Measurements from ENCODE around the gene ABL1.

The ABL1 gene

DNA sequence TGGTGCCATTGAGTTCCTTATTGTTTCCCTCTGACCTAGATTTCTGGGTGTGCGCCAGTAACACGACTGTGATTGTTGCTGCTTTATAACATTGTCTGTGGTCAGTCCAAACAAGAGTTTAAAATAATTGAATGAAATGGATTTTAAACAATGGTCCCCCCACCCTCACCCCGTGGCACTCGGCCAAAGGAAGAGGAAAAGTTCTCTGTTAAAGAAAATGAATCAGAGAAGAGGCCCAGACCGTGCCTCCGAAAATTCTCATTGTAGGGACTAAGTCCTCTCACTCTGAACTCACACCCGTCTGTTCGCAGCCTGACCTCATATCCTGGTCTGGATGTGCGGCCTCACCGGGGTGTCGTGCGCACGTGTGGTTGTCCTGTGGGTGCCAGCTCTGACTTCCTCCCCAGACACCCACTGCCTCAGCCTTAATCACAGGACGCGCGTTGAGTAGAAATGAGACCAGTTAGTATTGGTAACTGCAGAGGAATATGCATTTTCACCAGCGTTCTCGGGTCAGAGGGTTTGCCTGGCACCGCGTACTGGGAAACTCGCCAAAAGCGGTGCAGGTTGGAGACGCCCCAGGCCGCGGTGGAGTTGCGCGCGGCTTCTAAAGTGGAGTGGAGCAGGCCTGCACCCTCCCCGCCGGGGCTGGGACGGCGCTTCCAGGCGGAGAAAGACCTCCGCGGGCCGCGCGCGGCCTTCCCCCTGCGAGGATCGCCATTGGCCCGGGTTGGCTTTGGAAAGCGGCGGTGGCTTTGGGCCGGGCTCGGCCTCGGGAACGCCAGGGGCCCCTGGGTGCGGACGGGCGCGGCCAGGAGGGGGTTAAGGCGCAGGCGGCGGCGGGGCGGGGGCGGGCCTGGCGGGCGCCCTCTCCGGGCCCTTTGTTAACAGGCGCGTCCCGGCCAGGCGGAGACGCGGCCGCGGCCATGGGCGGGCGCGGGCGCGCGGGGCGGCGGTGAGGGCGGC lies at the start of gene ABL1:
Gene ABL1 (plus strand): TSS at position 884 of the 966 bp plus-strand sequence. CDS start 193 bp downstream, outside the sequence.
- peak within 1 kb of the TSS; percentile 78 for H3K4me3 ChIP-seq (replicated peaks; ENCODE audit: low read depth, low read length)
- TF ChIP-seq, protein P1, sequence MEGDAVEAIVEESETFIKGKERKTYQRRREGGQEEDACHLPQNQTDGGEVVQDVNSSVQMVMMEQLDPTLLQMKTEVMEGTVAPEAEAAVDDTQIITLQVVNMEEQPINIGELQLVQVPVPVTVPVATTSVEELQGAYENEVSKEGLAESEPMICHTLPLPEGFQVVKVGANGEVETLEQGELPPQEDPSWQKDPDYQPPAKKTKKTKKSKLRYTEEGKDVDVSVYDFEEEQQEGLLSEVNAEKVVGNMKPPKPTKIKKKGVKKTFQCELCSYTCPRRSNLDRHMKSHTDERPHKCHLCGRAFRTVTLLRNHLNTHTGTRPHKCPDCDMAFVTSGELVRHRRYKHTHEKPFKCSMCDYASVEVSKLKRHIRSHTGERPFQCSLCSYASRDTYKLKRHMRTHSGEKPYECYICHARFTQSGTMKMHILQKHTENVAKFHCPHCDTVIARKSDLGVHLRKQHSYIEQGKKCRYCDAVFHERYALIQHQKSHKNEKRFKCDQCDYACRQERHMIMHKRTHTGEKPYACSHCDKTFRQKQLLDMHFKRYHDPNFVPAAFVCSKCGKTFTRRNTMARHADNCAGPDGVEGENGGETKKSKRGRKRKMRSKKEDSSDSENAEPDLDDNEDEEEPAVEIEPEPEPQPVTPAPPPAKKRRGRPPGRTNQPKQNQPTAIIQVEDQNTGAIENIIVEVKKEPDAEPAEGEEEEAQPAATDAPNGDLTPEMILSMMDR (IDR thresholded peaks at IDR 0.05; ENCODE audit: insufficient read depth, low read length, poor library complexity, severe bottlenecking), result no peak
- DNase-seq (ENCODE audit: extremely low read depth, insufficient read length), result peak; percentile 87
- H3K27me3 ChIP-seq (replicated peaks; ENCODE audit: control insufficient read depth, insufficient read depth, low read length), result no peaks in the 10 kb centered on the region
- H3K36me3 ChIP-seq (ENCODE audit: control insufficient read depth, insufficient read depth, low read length), result no peaks in the 10 kb centered on the region; the same call in 1 of the 2 replicates

GRCh38 chr9:130785940-130786508 lies 49.0 kb upstream of the ABL1 start:
- Histone ChIP-seq H3K27me3 (replicated peaks; ENCODE audit: control insufficient read depth, insufficient read depth, low read length) (no peaks in the 10 kb centered on the region), H3K4me3 (replicated peaks; ENCODE audit: low read depth, low read length) (no peak overlapping the region), H3K36me3 (ENCODE audit: control insufficient read depth, insufficient read depth, low read length) (no peaks in the 10 kb centered on the region)
- no peak for DNase-seq (ENCODE audit: extremely low read depth, insufficient read length)
- TF ChIP-seq, protein P1 (IDR thresholded peaks at IDR 0.05; ENCODE audit: insufficient read depth, low read length, poor library complexity, severe bottlenecking), result no peak

GRCh38 chr9:130786526-130786925 lies 48.5 kb upstream of the ABL1 start:
- TF ChIP-seq, protein P1 (IDR thresholded peaks at IDR 0.05; ENCODE audit: insufficient read depth, low read length, poor library complexity, severe bottlenecking), result no peak
- Histone ChIP-seq H3K36me3 (ENCODE audit: control insufficient read depth, insufficient read depth, low read length) (no peaks in the 10 kb centered on the region), H3K4me3 (replicated peaks; ENCODE audit: low read depth, low read length) (no peak overlapping the region), H3K27me3 (replicated peaks; ENCODE audit: control insufficient read depth, insufficient read depth, low read length) (no peaks in the 10 kb centered on the region)
- DNase-seq (ENCODE audit: extremely low read depth, insufficient read length), result no peak

- no peaks in the 10 kb centered on the region for H3K36me3 ChIP-seq (ENCODE audit: control insufficient read depth, insufficient read depth, low read length)
- H3K27me3 ChIP-seq (replicated peaks; ENCODE audit: control insufficient read depth, insufficient read depth, low read length), result no peaks in the 10 kb centered on the region
- DNase-seq (ENCODE audit: extremely low read depth, insufficient read length), result no peak
- TF ChIP-seq, protein P1 (IDR thresholded peaks at IDR 0.05; ENCODE audit: insufficient read depth, low read length, poor library complexity, severe bottlenecking), result no peak
- H3K4me3 ChIP-seq (replicated peaks; ENCODE audit: low read depth, low read length), result no peak overlapping the region
Observed at GRCh38 chr9:130789747-130790672, 45.0 kb upstream of the ABL1 start.

- no peak for DNase-seq (ENCODE audit: extremely low read depth, insufficient read length)
- H3K36me3 ChIP-seq (ENCODE audit: control insufficient read depth, insufficient read depth, low read length), result no peaks in the 10 kb centered on the region
- TF ChIP-seq, protein P1 (IDR thresholded peaks at IDR 0.05; ENCODE audit: insufficient read depth, low read length, poor library complexity, severe bottlenecking), result no peak
- no peaks in the 10 kb centered on the region for H3K27me3 ChIP-seq (replicated peaks; ENCODE audit: control insufficient read depth, insufficient read depth, low read length)
- no peak overlapping the region for H3K4me3 ChIP-seq (replicated peaks; ENCODE audit: low read depth, low read length)
Observed at GRCh38 chr9:130791303-130791894, 43.7 kb upstream of the ABL1 start.

Measured in GM06990 (cell line).